GM03348 (cell line): ENCODE data around the gene KCNG4.

Source experiments
- DNase-seq: peaks from one replicate; pipeline ENCODE4 v3.0.0; 2012; ENCODE audit warnings: low spot score

KCNG4 gene

GRCh38 chr16:84239909-84240308, at the start of gene KCNG4:
Gene KCNG4, minus strand, starts transcription at chr16:84240012. Its CDS starts 2,527 bp downstream, at chr16:84237485.
- no peak for DNase-seq

GRCh38 chr16:84288902-84289301, 49.1 kb upstream of the KCNG4 start:
- DNase-seq: no peak

- no peak for DNase-seq
These were observed 46.9 kb upstream of the KCNG4 start for GRCh38 chr16:84286578-84287240.

- DNase-seq: peak; percentile 78
These were observed 44.4 kb upstream of the KCNG4 start for GRCh38 chr16:84284154-84284722.

- DNase-seq: no peak
These were observed 43.7 kb upstream of the KCNG4 start for GRCh38 chr16:84283314-84284153.

GRCh38 chr16:84282533-84282932, 42.7 kb upstream of the KCNG4 start:
- DNase-seq: no peak

- peak; percentile 28 for DNase-seq
These were observed 41.3 kb upstream of the KCNG4 start for GRCh38 chr16:84281074-84281473.

GRCh38 chr16:84279881-84280280, 40.1 kb upstream of the KCNG4 start:
- no peak for DNase-seq

GRCh38 chr16:84278968-84279367, 39.2 kb upstream of the KCNG4 start:
- DNase-seq: no peak

GRCh38 chr16:84278333-84278732, 38.5 kb upstream of the KCNG4 start:
- no peak for DNase-seq

GRCh38 chr16:84277244-84277823, 37.5 kb upstream of the KCNG4 start:
- peak; percentile 78 for DNase-seq

- DNase-seq: no peak
These were observed 35.9 kb upstream of the KCNG4 start for GRCh38 chr16:84275585-84276151.

GRCh38 chr16:84274515-84274914, 34.7 kb upstream of the KCNG4 start:
- no peak for DNase-seq

GRCh38 chr16:84272740-84273320, 33.0 kb upstream of the KCNG4 start:
- no peak for DNase-seq

- DNase-seq: no peak
These were observed 32.1 kb upstream of the KCNG4 start for GRCh38 chr16:84271866-84272265.

- no peak for DNase-seq
These were observed 31.2 kb upstream of the KCNG4 start for GRCh38 chr16:84271037-84271436.

- no peak for DNase-seq
These were observed 30.7 kb upstream of the KCNG4 start for GRCh38 chr16:84270531-84270930.

GRCh38 chr16:84270071-84270470, 30.3 kb upstream of the KCNG4 start:
- no peak for DNase-seq

GRCh38 chr16:84268291-84269040, 28.7 kb upstream of the KCNG4 start:
- DNase-seq: no peak

- DNase-seq: no peak
These were observed 27.6 kb upstream of the KCNG4 start for GRCh38 chr16:84267380-84267779.

- DNase-seq: peak; percentile 44
These were observed 26.6 kb upstream of the KCNG4 start for GRCh38 chr16:84266451-84266850.
